NCI-H1105 (cell line): Measurements from ENCODE around the gene NSD1.
A peak's percentile ranks its signal among the peaks of the same experiment; 100 is the strongest.
"Not testable (repeated sequence)": the region's sequence is repeated elsewhere in the genome, so short reads cannot be mapped to it uniquely, and the experiment has no call there.

Experiments
- DNase-seq: peaks from one replicate; lab custom pipeline; 2025; lab: John Stamatoyannopoulos, UW

The NSD1 gene

GRCh38 chr5:177128551-177128981 lies 5.0 kb upstream of the NSD1 start:
- no peak for DNase-seq

- DNase-seq: no peak
These were observed 3.2 kb upstream of the NSD1 start for GRCh38 chr5:177130211-177131018.

- no peak for DNase-seq
These were observed 2.6 kb upstream of the NSD1 start for GRCh38 chr5:177131019-177131320.

GRCh38 chr5:177131352-177132135 lies 2.0 kb upstream of the NSD1 start:
- no peak for DNase-seq

GRCh38 chr5:177132136-177133095 lies 1.2 kb upstream of the NSD1 start:
- no peak for DNase-seq

- DNase-seq: peak; percentile 9
These were observed 502 bp downstream of the NSD1 start for GRCh38 chr5:177133853-177134696.

GRCh38 chr5:177134697-177135225 lies 1.2 kb downstream of the NSD1 start:
- DNase-seq: no peak

GRCh38 chr5:177140312-177140711 lies 6.7 kb downstream of the NSD1 start:
- DNase-seq: no peak

- DNase-seq: no peak
These were observed 7.9 kb downstream of the NSD1 start for GRCh38 chr5:177141496-177141895.

- no peak for DNase-seq
These were observed 8.6 kb downstream of the NSD1 start for GRCh38 chr5:177142098-177142611.

GRCh38 chr5:177142778-177143177 lies 9.2 kb downstream of the NSD1 start:
- no peak for DNase-seq

- DNase-seq: no peak
These were observed 13.5 kb downstream of the NSD1 start for GRCh38 chr5:177146891-177147638.

GRCh38 chr5:177150061-177150460 lies 16.5 kb downstream of the NSD1 start:
- DNase-seq: not testable (repeated sequence)

- no peak for DNase-seq
These were observed 20.6 kb downstream of the NSD1 start for GRCh38 chr5:177154003-177154643.

- no peak for DNase-seq
These were observed 28.8 kb downstream of the NSD1 start for GRCh38 chr5:177162379-177162778.

GRCh38 chr5:177163500-177163899 lies 29.9 kb downstream of the NSD1 start:
- DNase-seq: no peak

GRCh38 chr5:177169271-177169670 lies 35.7 kb downstream of the NSD1 start:
- no peak for DNase-seq

GRCh38 chr5:177171961-177172360 lies 38.4 kb downstream of the NSD1 start:
- DNase-seq: no peak

GRCh38 chr5:177175336-177175735 lies 41.8 kb downstream of the NSD1 start:
- no peak for DNase-seq
